Endothelial cell of umbilical vein (primary cell): ENCODE measurements around the gene GZMM. TPM values are rescaled to one million over a fixed set of nuclear protein-coding genes. Genes with fewer than 3 reads are reported as not detected.

ENCODE experiments used
- BruUV-seq: library from RNA; stranded (reverse); fragments of 400-500 nt; replicated peaks from 2 replicates; lab custom pipeline; 2021; lab: Mats Ljungman, UMichigan
- CTCF ChIA-PET: fragments of 300-600, 350-600 bp; sonication (Branson Sonifier 250); formaldehyde crosslinking; loops from one replicate; lab custom pipeline; 2021; ENCODE audit warnings: antibody characterized with exemption, inconsistent platforms; lab: Charles Lee
- POLR2A ChIA-PET: fragments of 300-600, 350-600 bp; sonication (Branson Sonifier 250); formaldehyde crosslinking; loops from one replicate; lab custom pipeline; 2021; ENCODE audit warnings: antibody characterized with exemption, inconsistent platforms; lab: Charles Lee
- DNase-seq: peaks from one replicate; pipeline ENCODE4 v3.0.0-alpha.2; 2011; ENCODE audit warnings: low read depth, low spot score
- FAIRE-seq: peaks from 2 replicates; lab custom pipeline; 2011; peaks lifted over from hg19 to GRCh38; lab: Jason Lieb, UNC
- H2AFZ ChIP-seq: 2 replicates; pipeline ENCODE4 v1.6.0; 2012; ENCODE audit warnings: low read depth, low read length, control low read depth, inconsistent platforms
- H3K27ac ChIP-seq: 2 replicates; pipeline ENCODE4 v1.5.1; 2011; ENCODE audit warnings: low read depth, mild to moderate bottlenecking, control low read depth, low read length, moderate library complexity; ENCODE audit not compliant: insufficient read depth
- H3K27me3 ChIP-seq, 2 experiments: 2 replicates each; pipeline versions ENCODE4 v1.6.0 to v1.6.1; 2011; ENCODE audit warnings: low read length in 2 of 2, mixed read lengths in 1 of 2; ENCODE audit not compliant: control insufficient read depth in 2 of 2, insufficient read depth in 2 of 2
- H3K36me3 ChIP-seq, 2 experiments: 2 replicates in 1 of 2; 3 replicates in 1 of 2; pipeline ENCODE4 v1.5.1; 2011; ENCODE audit warnings: low read length in 2 of 2, mild to moderate bottlenecking in 1 of 2, moderate library complexity in 1 of 2; ENCODE audit not compliant: control insufficient read depth in 2 of 2, insufficient read depth in 2 of 2; ENCODE audit errors: extremely low read depth in 1 of 2
- H3K4me1 ChIP-seq: 3 replicates; pipeline ENCODE4 v1.5.1; 2011; ENCODE audit warnings: mild to moderate bottlenecking, low read length; ENCODE audit not compliant: control insufficient read depth, insufficient read depth; ENCODE audit errors: extremely low read depth
- H3K4me2 ChIP-seq: 2 replicates; pipeline ENCODE4 v1.6.1; 2011; ENCODE audit warnings: low read length, control low read depth, mixed read lengths; ENCODE audit not compliant: insufficient read depth
- H3K4me3 ChIP-seq, 3 experiments: fragments of 200-600 bp in 1 of 3; sonication (generic), shearing (Covaris generic) in 1 of 3; replicated peaks in 1 of 3; 2 replicates each; pipeline ENCODE4 v1.5.1; 2011 to 2016; ENCODE audit warnings: control low read depth in 3 of 3, low read length in 3 of 3, mild to moderate bottlenecking in 2 of 3, inconsistent platforms in 1 of 3, low read depth in 1 of 3, moderate library complexity in 1 of 3; ENCODE audit not compliant: insufficient read depth in 1 of 3
- H3K79me2 ChIP-seq: 2 replicates; pipeline ENCODE4 v1.6.0; 2012; ENCODE audit warnings: low read length, inconsistent platforms; ENCODE audit not compliant: control insufficient read depth, insufficient read depth
- H3K9ac ChIP-seq: replicated peaks from 2 replicates; pipeline ENCODE3; 2011; ENCODE audit warnings: low read length, control low read depth; ENCODE audit not compliant: insufficient read depth; ENCODE audit errors: extremely low read depth
- H3K9me1 ChIP-seq: replicated peaks from 3 replicates; pipeline ENCODE4 v1.6.0; 2011; ENCODE audit warnings: mild to moderate bottlenecking, low read length; ENCODE audit not compliant: control insufficient read depth, insufficient read depth; ENCODE audit errors: extremely low read depth
- H3K9me3 ChIP-seq: replicated peaks from 2 replicates; pipeline ENCODE4 v1.5.1; 2012; ENCODE audit warnings: low read length, inconsistent platforms; ENCODE audit not compliant: control insufficient read depth, insufficient read depth
- H4K20me1 ChIP-seq: replicated peaks from 2 replicates; pipeline ENCODE3; 2011; ENCODE audit warnings: mild to moderate bottlenecking, low read length; ENCODE audit not compliant: control insufficient read depth, insufficient read depth; ENCODE audit errors: extremely low read depth
- CTCF ChIP-seq, 2 donors: IDR thresholded peaks; 1 replicate in 1 of 2; 2 replicates in 1 of 2; pipeline ENCODE4 v1.5.1; 2011; ENCODE audit warnings: low read length in 2 of 2, mild to moderate bottlenecking in 2 of 2, moderate library complexity in 2 of 2, control low read depth in 1 of 2, inconsistent platforms in 1 of 2, low read depth in 1 of 2; ENCODE audit not compliant: insufficient read depth in 1 of 2; ENCODE audit errors: extremely low read depth in 1 of 2
- EZH2 ChIP-seq: IDR thresholded peaks from 2 replicates; pipeline ENCODE4 v1.6.1; 2012; ENCODE audit warnings: borderline replicate concordance, low read depth, mild to moderate bottlenecking, moderate library complexity, low read length, inconsistent platforms; ENCODE audit not compliant: severe bottlenecking
- FOS ChIP-seq: IDR thresholded peaks from 2 replicates; pipeline ENCODE4 v1.6.1; 2011; ENCODE audit warnings: mild to moderate bottlenecking, low read length, moderate library complexity, borderline replicate concordance; ENCODE audit not compliant: insufficient read depth
- GATA2 ChIP-seq: IDR thresholded peaks from 2 replicates; pipeline ENCODE4 v1.7.0; 2011; ENCODE audit warnings: low read depth, mild to moderate bottlenecking, moderate library complexity, mixed read lengths, low read length; ENCODE audit not compliant: insufficient read length, insufficient read depth
- JUN ChIP-seq: IDR thresholded peaks from 2 replicates; pipeline ENCODE4 v1.6.1; 2011; ENCODE audit warnings: borderline replicate concordance, low read depth; ENCODE audit not compliant: insufficient read length, insufficient read depth
- MAX ChIP-seq: IDR thresholded peaks from 2 replicates; pipeline ENCODE4 v1.6.1; 2011; ENCODE audit not compliant: insufficient read depth, insufficient read length
- MYC ChIP-seq: IDR thresholded peaks from one replicate; pipeline ENCODE4 v1.6.1; 2011; ENCODE audit warnings: mild to moderate bottlenecking, low read depth, low read length
- POLR2A ChIP-seq: IDR thresholded peaks from 2 replicates; pipeline ENCODE4 v1.6.1; 2012; ENCODE audit warnings: low read depth, mild to moderate bottlenecking, control low read depth, low read length
- POLR2AphosphoS5 ChIP-seq: IDR thresholded peaks from 2 replicates; pipeline ENCODE4 v1.6.1; 2012; ENCODE audit warnings: low read depth, mild to moderate bottlenecking, control low read depth, low read length, moderate library complexity; ENCODE audit not compliant: insufficient read depth
- dilution Hi-C: fragments of 300-500 bp; cut with MboI; formaldehyde crosslinking; loops from one replicate; pipeline ENCODE4 v1.15.0; 2019; ENCODE audit warnings: low sequenced_read_pairs; ENCODE audit not compliant: extremely low pct_ligation_motif_present
- intact Hi-C: fragments of 100-400 bp; cut with micrococcal nuclease; formaldehyde crosslinking; loops from one replicate; pipeline ENCODE4 v1.10.0; 2022
- polyA plus RNA-seq, 4 experiments: library from polyadenylated mRNA; depleted of rRNA in 3 of 4; stranded (reverse) in 3 of 4; unstranded in 1 of 4; fragments of >200 nt; gene quantifications; 2 replicates each; pipeline versions ENCODE4 v1.2.1 to v1.2.3, GENCODE V29; 2011 to 2012; ENCODE audit warnings: missing spikeins in 1 of 4
- total RNA-seq: library from RNA; stranded (reverse); gene quantifications from 2 replicates; pipeline ENCODE4 v1.2.3, GENCODE V29; 2021

The GZMM gene
- total and polyA plus RNA-seq, 2 donors (not counting 3 experiments of a cell fraction or from before 2014, with no cell fraction given) = not detected

- no peak for FAIRE-seq
- dilution Hi-C loops = no loop called here
These were observed 51.7 kb downstream of the GZMM start for GRCh38 chr19:595326-596262.

More at GRCh38 chr19:595326-596262, 51.7 kb downstream of the GZMM start:
- no peaks in the 10 kb centered on the region for H3K9me3 ChIP-seq
- H3K4me1 ChIP-seq = no peaks in the 10 kb centered on the region
- DNase-seq = no peak
- no peak overlapping the region for H3K27ac ChIP-seq
- intact Hi-C loops = no loop called here
- TF ChIP-seq CTCF (IDR thresholded peaks at IDR 0.05; ENCODE audit: extremely low read depth in 1 of 2, insufficient read depth in 1 of 2, low read depth in 1 of 2, low read length in 2 of 2) = no peak
- TF ChIP-seq FOS = no peak
- no peak for TF ChIP-seq GATA2
- TF ChIP-seq MAX = no peak
- TF ChIP-seq POLR2A = no peak
- TF ChIP-seq MYC = no peak
- no peak for TF ChIP-seq POLR2AphosphoS5
- TF ChIP-seq EZH2 = no peak
- no peak for TF ChIP-seq JUN
- no TSS peak for BruUV-seq
- H3K27me3 ChIP-seq = peaks cover 2 to 5% of the 10 kb centered on the region in 2 experiments
- H2AFZ ChIP-seq = no peak overlapping the region
- ChIA-PET CTCF (interaction anchor here (1.4 kb wide), 1 partner anchor 12 kb away, joined by 6 read pairs; no protein-coding TSS in a partner anchor), POLR2A (no interaction called here)
- H3K9ac ChIP-seq = no peak overlapping the region
- no peaks in the 10 kb centered on the region for H3K79me2 ChIP-seq
- no peaks in the 10 kb centered on the region for H3K36me3 ChIP-seq
- no peak overlapping the region for H3K4me3 ChIP-seq
- H3K4me2 ChIP-seq = no peak overlapping the region
- H3K9me1 ChIP-seq = no peaks in the 10 kb centered on the region
- no peaks in the 10 kb centered on the region for H4K20me1 ChIP-seq
